GM18499 (cell line): ENCODE data around the gene USP11.
"Not testable (repeated sequence)": the region's sequence is repeated elsewhere in the genome, so short reads cannot be mapped to it uniquely, and the experiment has no call there.

Experiments used
- ATAC-seq: cut with Tn5 transposase; IDR thresholded peaks from one replicate; pipeline ENCODE4 v1.9.1; 2021; ENCODE audit warnings: moderate number of reproducible peaks; ENCODE audit not compliant: insufficient read depth, unreplicated experiment

Gene USP11

DNA sequence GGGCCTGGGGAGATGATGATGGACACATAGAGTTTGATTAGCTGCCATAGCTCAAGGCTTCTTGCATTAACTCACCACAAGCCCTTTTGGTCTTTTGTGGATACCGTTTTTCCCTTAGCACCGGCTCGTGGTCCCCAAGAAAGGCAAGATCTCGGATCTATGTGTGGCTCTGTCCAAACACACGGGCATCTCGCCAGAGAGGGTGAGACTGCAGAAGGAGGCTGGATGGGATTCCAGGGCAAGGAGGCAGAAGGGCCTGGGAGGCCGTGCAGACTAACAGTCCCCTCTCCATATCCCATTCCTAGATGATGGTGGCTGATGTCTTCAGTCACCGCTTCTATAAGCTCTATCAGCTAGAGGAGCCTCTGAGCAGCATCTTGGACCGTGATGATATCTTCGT lies 9.5 kb downstream of the USP11 start:
- ATAC-seq: no peak

GRCh38 chrX:47243351-47243750 lies 10.5 kb downstream of the USP11 start:
- ATAC-seq: no peak

- ATAC-seq: no peak
These were observed 11.9 kb downstream of the USP11 start for GRCh38 chrX:47244676-47245075.

GRCh38 chrX:47245156-47245555 lies 12.3 kb downstream of the USP11 start:
- ATAC-seq: no peak

GRCh38 chrX:47247206-47247998 lies 14.6 kb downstream of the USP11 start:
- ATAC-seq: no peak

DNA sequence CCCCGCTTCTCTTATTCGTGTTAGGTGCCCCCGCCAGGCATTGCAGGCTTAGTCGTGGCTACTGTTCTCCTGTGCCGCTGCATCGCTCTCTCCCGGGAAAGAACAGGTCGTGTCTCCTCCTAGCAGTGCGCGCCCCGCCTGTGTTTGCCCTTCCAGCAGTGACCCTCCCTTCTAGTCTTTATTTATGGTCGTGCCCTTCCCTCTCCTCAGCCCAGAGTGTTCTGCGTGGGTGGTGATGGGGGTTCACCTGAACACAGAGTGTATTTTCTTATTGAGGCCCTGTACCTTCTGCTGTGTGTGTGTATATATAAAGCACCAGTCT lies 15.2 kb downstream of the USP11 start:
- ATAC-seq: no peak

GRCh38 chrX:47248576-47248975 lies 15.8 kb downstream of the USP11 start:
- ATAC-seq: no peak

DNA sequence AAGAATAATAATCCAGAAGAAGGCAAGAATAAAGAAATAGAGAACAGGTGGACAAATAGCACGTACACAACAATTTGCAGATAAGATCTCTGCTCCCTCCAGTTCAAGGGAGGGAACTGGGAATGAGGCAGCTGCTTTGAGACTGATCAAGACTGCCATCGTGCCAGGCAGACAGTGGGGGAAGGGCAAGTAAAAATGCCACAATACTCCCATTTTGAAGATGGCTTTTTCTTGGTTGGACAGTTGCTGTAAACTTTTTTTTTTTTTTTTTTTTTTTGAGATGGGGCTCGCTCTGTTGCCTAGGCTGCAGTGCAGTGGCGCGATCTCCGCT lies 17.2 kb downstream of the USP11 start:
- no peak for ATAC-seq

DNA sequence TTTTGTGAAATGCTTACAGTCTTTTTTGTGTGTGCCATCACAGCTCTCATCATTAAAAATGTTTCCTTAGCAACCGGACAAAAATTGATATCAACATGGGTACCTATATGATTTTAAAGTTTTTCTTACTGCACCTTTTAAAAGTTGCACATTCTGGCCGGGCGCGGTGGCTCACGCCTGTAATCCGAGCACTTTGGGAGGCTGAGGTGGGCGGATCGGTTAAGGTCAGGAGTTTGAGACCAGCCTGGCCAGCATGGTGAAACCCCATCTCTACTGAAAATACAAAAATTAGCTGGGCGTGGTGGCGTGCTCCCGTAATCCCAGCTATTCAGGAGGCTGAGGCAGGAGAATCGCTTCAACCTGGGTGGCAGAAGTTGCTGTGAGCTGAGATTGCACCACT lies 24.8 kb downstream of the USP11 start:
- ATAC-seq: not testable (repeated sequence)

GRCh38 chrX:47264483-47265173 lies 31.8 kb downstream of the USP11 start:
- ATAC-seq: no peak

DNA sequence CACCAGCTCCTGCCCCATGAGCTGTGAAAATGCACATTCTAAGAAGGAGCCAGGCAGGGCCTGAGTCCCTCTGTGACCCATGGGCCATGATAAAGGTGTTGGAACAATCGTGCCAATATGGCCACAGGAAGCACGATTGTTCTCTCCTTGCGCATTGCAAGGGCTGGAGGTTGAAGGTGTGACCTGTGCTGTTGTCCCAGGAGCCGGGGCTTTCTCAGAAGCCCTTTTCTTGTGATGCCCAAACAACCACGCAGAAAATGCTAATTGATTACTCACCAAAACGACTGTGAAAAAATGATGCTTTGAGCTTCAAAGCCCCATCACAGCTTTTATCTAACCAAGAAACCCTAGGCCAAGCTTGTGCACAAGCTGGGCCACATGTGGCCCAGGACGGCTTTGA lies 33.8 kb downstream of the USP11 start:
- ATAC-seq: no peak

GRCh38 chrX:47272013-47272408 lies 39.2 kb downstream of the USP11 start:
- no peak for ATAC-seq

GRCh38 chrX:47273011-47273730 lies 40.4 kb downstream of the USP11 start:
- ATAC-seq: no peak

GRCh38 chrX:47278691-47279090 lies 45.9 kb downstream of the USP11 start:
- no peak for ATAC-seq

- no peak for ATAC-seq
These were observed 50.4 kb downstream of the USP11 start for GRCh38 chrX:47283015-47283771.

DNA sequence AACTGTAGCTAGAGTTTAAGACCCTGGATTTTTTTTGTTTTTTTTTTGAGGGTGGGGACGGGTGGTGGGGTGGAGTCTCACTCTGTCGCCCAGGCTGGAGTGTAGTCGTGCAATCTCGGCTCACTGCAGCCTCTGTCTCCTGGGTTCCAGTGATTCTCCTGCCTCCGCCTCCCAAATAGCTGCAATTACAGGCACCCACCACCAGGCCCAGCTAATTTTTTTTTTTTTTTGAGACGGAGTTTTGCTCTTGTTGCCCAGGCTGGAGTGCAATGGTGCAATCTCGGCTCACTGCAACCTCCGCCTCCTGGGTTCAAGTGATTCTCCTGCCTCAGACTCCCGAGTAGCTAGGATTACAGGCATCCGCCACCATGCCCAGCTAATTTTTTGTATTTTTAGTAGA lies 51.8 kb downstream of the USP11 start:
- not testable (repeated sequence) for ATAC-seq

DNA sequence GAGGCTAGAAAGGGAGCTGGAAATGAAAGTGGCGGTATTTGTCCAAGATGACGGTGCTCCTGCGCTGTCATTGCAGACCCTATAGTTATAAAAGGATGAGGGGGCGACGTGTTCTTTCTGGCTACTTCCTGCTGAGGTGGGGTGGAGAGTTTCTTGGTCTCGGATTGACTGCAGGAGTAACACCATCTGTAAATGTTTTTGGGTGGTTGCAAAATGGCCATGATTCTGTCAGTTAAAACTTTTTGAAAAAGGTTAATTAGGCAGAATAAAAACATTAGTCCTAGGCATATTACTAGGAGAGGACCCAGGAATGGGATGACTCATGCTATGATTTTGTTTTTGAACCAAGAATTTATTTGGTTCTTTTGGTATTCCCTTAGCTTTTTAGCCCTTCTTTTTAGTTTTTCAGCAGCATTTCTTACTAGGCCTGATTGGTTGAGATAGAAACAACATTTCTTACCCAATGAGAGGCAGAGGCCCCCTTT lies 53.1 kb downstream of the USP11 start:
- no peak for ATAC-seq

GRCh38 chrX:47293106-47293505 lies 60.3 kb downstream of the USP11 start:
- no peak for ATAC-seq

- ATAC-seq: no peak
These were observed 64.1 kb downstream of the USP11 start for GRCh38 chrX:47296766-47297365.

DNA sequence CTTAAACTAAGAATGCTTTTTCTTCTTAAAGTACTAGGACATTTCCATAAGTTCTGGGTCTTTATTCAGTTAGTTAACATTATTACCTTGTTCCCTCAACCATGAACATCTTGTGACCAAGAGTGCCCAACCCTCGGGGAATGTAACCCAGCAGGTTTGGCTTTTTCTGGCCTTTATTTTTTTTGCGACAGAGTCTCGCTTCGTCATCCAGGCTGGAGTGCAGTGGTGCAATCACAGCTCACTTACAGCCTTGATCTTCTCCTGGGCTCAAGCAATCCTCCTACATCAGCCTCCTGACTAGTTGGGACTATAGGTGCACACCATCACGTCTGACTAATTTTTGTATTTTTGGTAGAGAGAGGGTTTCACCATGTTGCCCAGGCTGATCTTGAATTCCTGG lies 65.1 kb downstream of the USP11 start:
- ATAC-seq: no peak
